Prostate gland (tissue), 2 donors: Measurements from ENCODE around the gene SRXN1. TPM values are rescaled to one million over a fixed set of nuclear protein-coding genes. Genes with fewer than 3 reads are reported as not detected.

Experiments used
- DNase-seq: peaks from one replicate; pipeline ENCODE4 v3.0.0-alpha.2; 2019; ENCODE audit warnings: low spot score
- H3K27ac ChIP-seq, 2 donors: fragments of 200-600 bp; sonication (generic); 2 replicates each; pipeline ENCODE4 v1.5.1; 2017 to 2019
- H3K27me3 ChIP-seq: fragments of 200-600 bp; sonication (generic); replicated peaks from 2 replicates; pipeline ENCODE4 v1.5.1; 2019; ENCODE audit not compliant: insufficient read depth
- H3K36me3 ChIP-seq, 2 donors: fragments of 200-600 bp; sonication (generic); 1 replicate in 1 of 2; 2 replicates in 1 of 2; pipeline versions ENCODE4 v1.5.1 to v1.8.1; 2017 to 2019
- H3K4me1 ChIP-seq: fragments of 200-600 bp; sonication (generic); replicated peaks from 2 replicates; pipeline ENCODE4 v1.5.1; 2019
- H3K4me3 ChIP-seq, 2 donors: fragments of 200-600 bp; sonication (generic); 2 replicates each; pipeline ENCODE4 v1.5.1; 2017 to 2019
- H3K9me3 ChIP-seq: fragments of 200-600 bp; sonication (generic); 2 replicates; pipeline ENCODE4 v1.5.1; 2017
- CTCF ChIP-seq, 4 experiments: fragments of 200-600 bp in 2 of 4; fragments of 450-650 bp in 2 of 4; sonication (generic) in 2 of 4; IDR thresholded peaks; 1 replicate in 3 of 4; 2 replicates in 1 of 4; pipeline ENCODE4 v1.5.1; 2016 to 2019; ENCODE audit warnings: antibody characterized with exemption in 4 of 4, mild to moderate bottlenecking in 2 of 4, moderate library complexity in 2 of 4
- POLR2A ChIP-seq: fragments of 450-650 bp; IDR thresholded peaks from one replicate; pipeline ENCODE4 v1.6.1; 2016; ENCODE audit warnings: antibody characterized with exemption, mild to moderate bottlenecking
- POLR2AphosphoS5 ChIP-seq: sonication (generic); formaldehyde crosslinking; IDR thresholded peaks from one replicate; pipeline ENCODE4 v1.6.1; 2017; ENCODE audit warnings: antibody characterized with exemption
- WGBS: methylation state at CpG from one replicate; pipeline ENCODE4 v1.1.5; 2018; 5-methylcytosine and 5-hydroxymethylcytosine counted together
- intact Hi-C: fragments of 100-400 bp; cut with DNase I; formaldehyde crosslinking; loops from one replicate; pipeline ENCODE4 v1.14.2; 2022
- total RNA-seq, 2 donors: library from RNA; depleted of rRNA; stranded (reverse); fragments of >200 nt; gene quantifications; one replicate each; pipeline ENCODE4 v1.1.0, GENCODE V29; 2016

The SRXN1 gene
- total RNA-seq, 2 donors from 2014 or later = 33.6 to 41.4 TPM

- TF ChIP-seq POLR2AphosphoS5 = no peak
- no peak for TF ChIP-seq CTCF (IDR thresholded peaks at IDR 0.05)
- TF ChIP-seq POLR2A = no peak
- Histone ChIP-seq H3K27me3 (no peaks in the 10 kb centered on the region), H3K4me1 (no peaks in the 10 kb centered on the region), H3K9me3 (no peaks in the 10 kb centered on the region), H3K4me3 (no peak overlapping the region), H3K36me3 (no peaks in the 10 kb centered on the region), H3K27ac (no peak overlapping the region)
- no peak for DNase-seq
- WGBS = 81% methylated on average over 2 of the region's 2 CpGs
- intact Hi-C loops = no loop called here
Observed at GRCh38 chr20:680638-681187, 27.7 kb upstream of the SRXN1 start.

- no peak for DNase-seq
- Histone ChIP-seq H3K27ac (no peak overlapping the region), H3K4me1 (no peaks in the 10 kb centered on the region), H3K27me3 (no peaks in the 10 kb centered on the region), H3K36me3 (no peaks in the 10 kb centered on the region), H3K9me3 (no peaks in the 10 kb centered on the region), H3K4me3 (no peak overlapping the region)
- no peak for TF ChIP-seq CTCF (IDR thresholded peaks at IDR 0.05)
- TF ChIP-seq POLR2A = no peak
- no peak for TF ChIP-seq POLR2AphosphoS5
- WGBS = 92% methylated on average over 5 of the region's 5 CpGs
- intact Hi-C loops = no loop called here
Observed at GRCh38 chr20:677957-678356, 25.0 kb upstream of the SRXN1 start.

GRCh38 chr20:676967-677366 lies 24.0 kb upstream of the SRXN1 start:
- Histone ChIP-seq H3K27ac (no peak overlapping the region), H3K36me3 (no peaks in the 10 kb centered on the region), H3K4me1 (no peaks in the 10 kb centered on the region), H3K27me3 (no peaks in the 10 kb centered on the region), H3K4me3 (no peak overlapping the region), H3K9me3 (no peaks in the 10 kb centered on the region)
- DNase-seq = no peak
- WGBS = 66% methylated on average over 3 of the region's 3 CpGs
- intact Hi-C loops = no loop called here
- no peak for TF ChIP-seq POLR2AphosphoS5
- TF ChIP-seq CTCF (IDR thresholded peaks at IDR 0.05) = no peak
- no peak for TF ChIP-seq POLR2A

GRCh38 chr20:676315-676937 lies 23.4 kb upstream of the SRXN1 start:
- Histone ChIP-seq H3K36me3 (no peaks in the 10 kb centered on the region), H3K27me3 (no peaks in the 10 kb centered on the region)
- WGBS = 3% methylated on average over 24 of the region's 24 CpGs

More at GRCh38 chr20:676315-676937, 23.4 kb upstream of the SRXN1 start:
- Histone ChIP-seq H3K9me3 (no peaks in the 10 kb centered on the region), H3K4me1 (no peaks in the 10 kb centered on the region), H3K27ac (no peak overlapping the region), H3K4me3 (no peak overlapping the region)
- intact Hi-C loops = no loop called here
- TF ChIP-seq POLR2A = no peak
- TF ChIP-seq POLR2AphosphoS5 = no peak
- TF ChIP-seq CTCF (IDR thresholded peaks at IDR 0.05) = no peak
- no peak for DNase-seq
